GM12878 (cell line): ENCODE measurements around the gene FCRLB. TPM values are rescaled to one million over a fixed set of nuclear protein-coding genes. Genes with fewer than 3 reads are reported as not detected.

Experiments used
- ATF3 ChIP-seq: IDR thresholded peaks from 2 replicates; pipeline ENCODE4 v1.6.1; 2011; ENCODE audit warnings: low read depth, mild to moderate bottlenecking, low read length, moderate library complexity, borderline replicate concordance; ENCODE audit errors: extremely low read depth
- BMI1 ChIP-seq: fragments of 450-650 bp; IDR thresholded peaks from 2 replicates; pipeline ENCODE4 v1.6.1; 2016; ENCODE audit warnings: mild to moderate bottlenecking, moderate library complexity, borderline replicate concordance
- DPF2 ChIP-seq: fragments of 450-650 bp; IDR thresholded peaks from 2 replicates; pipeline ENCODE4 v1.6.1; 2017; ENCODE audit warnings: mild to moderate bottlenecking
- EED ChIP-seq: sonication (generic); IDR thresholded peaks from 2 replicates; pipeline ENCODE4 v1.6.1; 2016; ENCODE audit warnings: antibody characterized with exemption, low read depth
- FOS ChIP-seq: IDR thresholded peaks from 3 replicates; pipeline ENCODE4 v1.6.1; 2011; ENCODE audit warnings: borderline replicate concordance; ENCODE audit not compliant: insufficient read length; ENCODE audit errors: extremely low read depth
- MTA2 ChIP-seq: fragments of 450-650 bp; IDR thresholded peaks from 2 replicates; pipeline ENCODE4 v1.6.1; 2016; ENCODE audit warnings: low read depth, mild to moderate bottlenecking, moderate library complexity
- MYB ChIP-seq: fragments of 150-350 bp; IDR thresholded peaks from 2 replicates; pipeline ENCODE4 v1.6.1; 2014; ENCODE audit warnings: mild to moderate bottlenecking, low read depth, low read length, borderline replicate concordance
- MYC ChIP-seq: IDR thresholded peaks from 2 replicates; pipeline ENCODE4 v1.6.1; 2011; ENCODE audit warnings: mild to moderate bottlenecking, low read length, moderate library complexity, inconsistent platforms; ENCODE audit not compliant: insufficient read depth, insufficient replicate concordance, insufficient read length, severe bottlenecking
- NFXL1 ChIP-seq: fragments of 450-650 bp; IDR thresholded peaks from 2 replicates; pipeline ENCODE4 v1.6.1; 2017; ENCODE audit warnings: antibody characterized with exemption, mild to moderate bottlenecking, borderline replicate concordance
- NKRF ChIP-seq: fragments of 450-650 bp; conservative IDR thresholded peaks from 2 replicates; pipeline ENCODE4 v1.6.1; 2017; ENCODE audit warnings: mild to moderate bottlenecking, moderate library complexity
- POLR2AphosphoS2 ChIP-seq: IDR thresholded peaks from 2 replicates; pipeline ENCODE4 v1.6.1; 2011; ENCODE audit warnings: low read depth, mild to moderate bottlenecking, low read length, improper control_type of control experiment, moderate library complexity
- PRDM15 ChIP-seq: fragments of 450-650 bp; formaldehyde crosslinking; IDR thresholded peaks from 2 replicates; pipeline ENCODE4 v1.4.0; 2020; ENCODE audit warnings: mild to moderate bottlenecking, moderate library complexity
- RUNX3 ChIP-seq: IDR thresholded peaks from 2 replicates; pipeline ENCODE4 v1.6.1; 2012; ENCODE audit warnings: low read length, inconsistent platforms
- SIN3A ChIP-seq: IDR thresholded peaks from 2 replicates; pipeline ENCODE4 v1.6.1; 2012; ENCODE audit warnings: low read depth, low read length, improper control_type of control experiment
- WRNIP1 ChIP-seq: IDR thresholded peaks from 2 replicates; pipeline ENCODE4 v1.6.1; 2011; ENCODE audit warnings: low read depth, low read length, improper control_type of control experiment, borderline replicate concordance
- YY1 ChIP-seq: IDR thresholded peaks from 2 replicates; pipeline ENCODE4 v1.6.1; 2011; ENCODE audit warnings: low read depth, mild to moderate bottlenecking, low read length
- ZNF687 ChIP-seq: fragments of 450-650 bp; IDR thresholded peaks from 2 replicates; pipeline ENCODE4 v1.6.1; 2017; ENCODE audit warnings: mild to moderate bottlenecking, moderate library complexity
- polyA plus RNA-seq, 11 experiments: library from polyadenylated mRNA; depleted of rRNA in 4 of 11; unstranded in 6 of 11; stranded (reverse) in 5 of 11; fragments of >200 nt; fragmentation: Nextera tagmentation in 4 of 11; fragmentation: Illumina TruSeq in 1 of 11; extraction: Ambion mirVana in 4 of 11; extraction: Trizol in 1 of 11; gene quantifications; 1 replicate in 1 of 11; 2 replicates in 10 of 11; pipeline versions ENCODE4 v1.2.1 to v1.2.3, GENCODE V29; 2011 to 2016; ENCODE audit warnings: inconsistent platforms in 2 of 11, missing spikeins in 2 of 11, low read depth in 1 of 11
- total RNA-seq, 4 experiments: library from RNA; depleted of rRNA in 3 of 4; stranded (reverse); fragments of >200 nt in 3 of 4; fragmentation: Illumina TruSeq in 1 of 4; extraction: Trizol in 1 of 4; gene quantifications; 2 replicates each; pipeline versions ENCODE4 v1.2.1 to v1.2.3, GENCODE V29; 2013 to 2021
- TF ChIP-seq, protein P1 (sequence below): IDR thresholded peaks from 2 replicates; pipeline ENCODE4 v1.6.1; 2011; ENCODE audit warnings: mild to moderate bottlenecking, low read depth, low read length, moderate library complexity; ENCODE audit not compliant: insufficient replicate concordance

Gene FCRLB
- total and polyA plus RNA-seq, 10 of the 15 experiments (the other 5 are each of a cell fraction or from before 2014, with no cell fraction given), result 0.55 to 11.7 (median 5.6) TPM

GRCh38 chr1:161739865-161740566 is 18.7 kb downstream of the FCRLB start (continued):
- no peak for TF ChIP-seq PRDM15 (CRISPR knock-in tag)
- TF ChIP-seq MYC, result no peak
- no peak for TF ChIP-seq SIN3A
- no peak for TF ChIP-seq WRNIP1
- TF ChIP-seq RUNX3, result peak; percentile 66
- no peak for TF ChIP-seq ZNF687
- TF ChIP-seq YY1, result 0 out of 2 replicates have a peak, but pooled peaks have one; percentile 4
- TF ChIP-seq NFXL1, result no peak
- TF ChIP-seq DPF2, result 0 out of 2 replicates have a peak, but pooled peaks have one; percentile 40
- TF ChIP-seq MYB, result no peak
- peak; percentile 25; the same call in 1 of the 2 replicates for TF ChIP-seq MTA2
- peak; percentile 53; the same call in 1 of the 2 replicates for TF ChIP-seq EED
- no peak for TF ChIP-seq NKRF
- TF ChIP-seq FOS, result no peak
- no peak for TF ChIP-seq POLR2AphosphoS2
- no peak for TF ChIP-seq BMI1
- TF ChIP-seq, protein P1, sequence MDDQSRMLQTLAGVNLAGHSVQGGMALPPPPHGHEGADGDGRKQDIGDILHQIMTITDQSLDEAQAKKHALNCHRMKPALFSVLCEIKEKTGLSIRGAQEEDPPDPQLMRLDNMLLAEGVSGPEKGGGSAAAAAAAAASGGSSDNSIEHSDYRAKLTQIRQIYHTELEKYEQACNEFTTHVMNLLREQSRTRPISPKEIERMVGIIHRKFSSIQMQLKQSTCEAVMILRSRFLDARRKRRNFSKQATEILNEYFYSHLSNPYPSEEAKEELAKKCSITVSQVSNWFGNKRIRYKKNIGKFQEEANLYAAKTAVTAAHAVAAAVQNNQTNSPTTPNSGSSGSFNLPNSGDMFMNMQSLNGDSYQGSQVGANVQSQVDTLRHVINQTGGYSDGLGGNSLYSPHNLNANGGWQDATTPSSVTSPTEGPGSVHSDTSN, result peak; percentile 55
- no peak for TF ChIP-seq ATF3
